VCaP (cell line): Measurements from ENCODE around the gene ATG4C.
"Not testable (repeated sequence)": the region's sequence is repeated elsewhere in the genome, so short reads cannot be mapped to it uniquely, and the experiment has no call there.

Experiments
- H3K27ac ChIP-seq: fragments of 450-650 bp; 2 replicates; pipeline ENCODE4 v1.5.1; 2017
- CTCF ChIP-seq: fragments of 450-650 bp; conservative IDR thresholded peaks from 2 replicates; pipeline ENCODE4 v1.5.1; 2017; ENCODE audit warnings: mild to moderate bottlenecking, moderate library complexity

ATG4C gene

GRCh38 chr1:62823556-62823955 is 39.6 kb downstream of the ATG4C start:
- TF ChIP-seq CTCF: no peak
- no peak overlapping the region for H3K27ac ChIP-seq

GRCh38 chr1:62826901-62827300 is 43.0 kb downstream of the ATG4C start:
- no peak for TF ChIP-seq CTCF
- H3K27ac ChIP-seq: no peak overlapping the region

DNA sequence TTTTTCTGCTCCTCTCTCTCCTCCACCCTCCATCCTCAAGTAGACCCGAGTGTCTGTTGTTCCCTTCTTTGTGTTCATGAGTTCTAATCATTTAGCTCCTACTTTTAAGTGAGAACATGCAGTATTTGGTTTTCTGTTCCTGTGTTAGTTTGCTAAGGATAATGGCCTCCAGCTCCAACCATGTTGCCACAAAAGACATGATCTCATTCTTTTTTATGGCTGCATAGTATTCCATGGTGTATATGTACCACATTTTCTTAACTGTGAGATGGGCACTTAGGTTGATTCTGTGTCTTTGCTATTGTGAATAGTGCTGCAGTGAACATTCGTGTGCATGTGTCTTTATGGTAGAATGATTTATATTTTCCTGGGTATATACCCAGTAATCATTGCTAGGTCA is 43.9 kb downstream of the ATG4C start:
- H3K27ac ChIP-seq: not testable (repeated sequence)

GRCh38 chr1:62832276-62832675 is 48.3 kb downstream of the ATG4C start:
- TF ChIP-seq CTCF: no peak
- no peak overlapping the region for H3K27ac ChIP-seq

- no peak overlapping the region for H3K27ac ChIP-seq
- TF ChIP-seq CTCF: no peak
Observed at GRCh38 chr1:62833529-62833928, 49.6 kb downstream of the ATG4C start.

DNA sequence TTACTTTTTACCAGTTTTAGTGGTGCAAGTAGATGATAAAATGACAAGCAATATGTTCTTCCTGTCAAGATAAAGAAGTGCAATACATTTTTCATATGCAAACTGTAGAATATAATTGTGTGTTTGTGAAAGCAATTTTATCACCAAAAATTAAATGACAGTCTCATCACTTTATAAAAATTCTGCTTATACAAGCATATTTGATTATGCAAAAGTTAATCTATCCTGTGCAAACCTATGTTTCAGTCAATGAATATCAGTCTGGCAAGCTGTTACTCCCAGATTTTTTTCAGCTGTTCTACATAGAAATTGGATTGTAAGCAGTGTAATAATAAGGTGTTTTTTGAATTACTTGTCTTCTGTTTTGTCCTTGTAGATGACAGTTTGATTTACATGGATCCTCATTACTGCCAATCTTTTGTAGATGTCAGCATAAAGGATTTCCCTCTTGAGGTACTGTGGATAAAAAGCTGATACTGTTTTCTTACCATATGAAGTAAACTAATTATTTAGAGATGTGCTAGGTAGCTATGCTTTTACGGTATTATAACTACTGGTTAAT is 50.5 kb downstream of the ATG4C start:
- TF ChIP-seq CTCF: no peak
- H3K27ac ChIP-seq: no peak overlapping the region

DNA sequence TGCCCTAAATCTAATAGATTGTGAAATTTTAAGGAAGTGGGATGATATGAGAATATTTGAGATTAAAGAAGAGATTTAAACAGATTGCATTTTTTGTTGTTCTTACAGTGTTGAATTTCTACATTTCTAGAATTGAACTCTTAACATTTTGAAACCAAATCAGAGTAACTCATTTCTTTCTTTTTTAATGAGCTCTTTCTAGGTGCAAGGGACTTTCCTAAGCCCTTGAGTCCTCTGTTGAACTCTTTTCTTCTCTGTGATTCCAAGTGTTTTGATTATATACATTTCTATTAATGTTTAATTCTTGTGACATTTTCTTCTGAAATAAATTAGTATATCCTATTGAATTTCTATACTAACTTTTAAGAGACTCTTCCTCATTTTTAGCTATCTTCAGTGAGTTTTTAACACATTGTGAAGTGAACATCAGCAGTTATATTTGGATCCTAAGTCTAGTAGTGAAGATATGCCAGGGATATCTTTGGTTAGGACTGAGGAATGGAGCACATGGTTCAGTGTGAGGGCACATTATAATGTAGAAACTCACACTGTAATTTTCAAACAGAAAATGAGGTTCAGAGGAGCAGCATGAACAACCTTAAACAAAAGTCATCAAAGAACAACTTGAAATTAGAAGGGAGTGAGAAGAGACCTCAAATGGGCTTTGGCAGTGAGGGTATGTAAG is 53.1 kb downstream of the ATG4C start:
- TF ChIP-seq CTCF: no peak
- no peak overlapping the region for H3K27ac ChIP-seq

DNA sequence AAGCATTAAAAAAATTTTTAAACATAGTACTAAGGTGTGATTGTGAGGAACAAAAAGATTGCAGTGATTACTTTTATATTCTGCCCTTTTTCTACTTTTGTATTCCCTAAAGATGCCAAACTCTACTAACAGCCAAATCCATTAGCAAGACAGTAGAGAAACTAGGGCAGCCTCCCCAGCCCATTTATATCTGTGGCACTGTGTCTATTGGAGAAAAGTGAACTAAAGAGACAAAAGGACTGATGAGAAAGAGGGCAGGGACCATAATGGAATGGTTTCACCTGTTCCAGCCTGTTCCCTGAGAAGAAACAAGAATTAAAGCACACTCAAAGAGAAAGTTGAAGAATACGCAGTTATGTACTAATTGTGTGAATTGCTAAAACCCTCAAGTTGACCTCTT is 56.6 kb downstream of the ATG4C start:
- TF ChIP-seq CTCF: no peak
- no peak overlapping the region for H3K27ac ChIP-seq
